Osteocyte (in vitro differentiated cells): Measurements from ENCODE around the gene ANKH. TPM values are rescaled to one million over a fixed set of nuclear protein-coding genes. Genes with fewer than 3 reads are reported as not detected.

Experiments used
- DNase-seq: peaks from one replicate; pipeline ENCODE4 v3.0.0; 2021; ENCODE audit warnings: mixed read lengths; ENCODE audit not compliant: unreplicated experiment; ENCODE audit errors: extremely low spot score
- H3K27ac Mint-ChIP-seq: one replicate; pipeline ENCODE4 v1.8.0; 2021; ENCODE audit warnings: mild to moderate bottlenecking, mixed read lengths; ENCODE audit not compliant: unreplicated experiment
- H3K27me3 Mint-ChIP-seq: one replicate; pipeline ENCODE4 v1.8.0; 2021; ENCODE audit warnings: mixed read lengths; ENCODE audit not compliant: unreplicated experiment
- H3K36me3 Mint-ChIP-seq: one replicate; pipeline ENCODE4 v1.8.0; 2021; ENCODE audit warnings: mixed read lengths; ENCODE audit not compliant: unreplicated experiment
- H3K4me1 Mint-ChIP-seq: one replicate; pipeline ENCODE4 v1.8.0; 2021; ENCODE audit warnings: mixed read lengths; ENCODE audit not compliant: unreplicated experiment
- H3K4me3 Mint-ChIP-seq: one replicate; pipeline ENCODE4 v1.8.0; 2021; ENCODE audit warnings: mild to moderate bottlenecking, moderate library complexity, mixed read lengths; ENCODE audit not compliant: unreplicated experiment
- H3K9me3 Mint-ChIP-seq: one replicate; pipeline ENCODE4 v1.8.0; 2021; ENCODE audit warnings: mixed read lengths; ENCODE audit not compliant: unreplicated experiment
- total RNA-seq: library from RNA; stranded (reverse); gene quantifications from 2 replicates; pipeline ENCODE4 v1.2.1, GENCODE V29; 2021
- TF ChIP-seq, protein P1 (sequence below): fragments of 200-600 bp; sonication (generic); IDR thresholded peaks from 2 replicates; pipeline ENCODE4 v1.5.0; 2021; ENCODE audit warnings: antibody characterized with exemption, mild to moderate bottlenecking, moderate library complexity

Gene ANKH
- total RNA-seq, 1 donor from 2014 or later, result 50.8 TPM

DNA sequence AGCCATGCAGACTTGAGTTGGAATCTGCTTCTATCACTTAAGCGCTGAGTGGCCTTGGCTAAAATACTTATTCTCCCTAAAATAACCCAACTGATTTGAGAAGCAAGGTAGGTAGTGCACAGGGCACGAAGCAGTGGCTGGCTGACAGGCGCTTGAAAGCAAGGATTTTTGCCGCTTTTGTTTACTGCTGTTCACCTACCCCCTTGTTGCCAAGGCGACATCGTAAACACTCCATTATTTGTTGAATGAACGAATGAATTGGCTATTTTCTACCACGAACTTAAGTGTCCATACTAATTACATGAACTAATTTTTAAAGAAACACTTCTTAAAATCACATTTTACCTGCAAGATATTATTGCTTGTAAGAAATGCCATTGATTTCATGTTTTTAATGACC lies 98.0 kb downstream of the ANKH start:
- TF ChIP-seq, protein P1, sequence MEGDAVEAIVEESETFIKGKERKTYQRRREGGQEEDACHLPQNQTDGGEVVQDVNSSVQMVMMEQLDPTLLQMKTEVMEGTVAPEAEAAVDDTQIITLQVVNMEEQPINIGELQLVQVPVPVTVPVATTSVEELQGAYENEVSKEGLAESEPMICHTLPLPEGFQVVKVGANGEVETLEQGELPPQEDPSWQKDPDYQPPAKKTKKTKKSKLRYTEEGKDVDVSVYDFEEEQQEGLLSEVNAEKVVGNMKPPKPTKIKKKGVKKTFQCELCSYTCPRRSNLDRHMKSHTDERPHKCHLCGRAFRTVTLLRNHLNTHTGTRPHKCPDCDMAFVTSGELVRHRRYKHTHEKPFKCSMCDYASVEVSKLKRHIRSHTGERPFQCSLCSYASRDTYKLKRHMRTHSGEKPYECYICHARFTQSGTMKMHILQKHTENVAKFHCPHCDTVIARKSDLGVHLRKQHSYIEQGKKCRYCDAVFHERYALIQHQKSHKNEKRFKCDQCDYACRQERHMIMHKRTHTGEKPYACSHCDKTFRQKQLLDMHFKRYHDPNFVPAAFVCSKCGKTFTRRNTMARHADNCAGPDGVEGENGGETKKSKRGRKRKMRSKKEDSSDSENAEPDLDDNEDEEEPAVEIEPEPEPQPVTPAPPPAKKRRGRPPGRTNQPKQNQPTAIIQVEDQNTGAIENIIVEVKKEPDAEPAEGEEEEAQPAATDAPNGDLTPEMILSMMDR, result no peak
- no peak overlapping the region for H3K4me3 Mint-ChIP-seq
- H3K4me1 Mint-ChIP-seq, result peaks cover 9% of the 10 kb centered on the region
- H3K27me3 Mint-ChIP-seq, result no peaks in the 10 kb centered on the region
- DNase-seq, result no peak
- H3K36me3 Mint-ChIP-seq, result no peaks in the 10 kb centered on the region
- no peak overlapping the region for H3K27ac Mint-ChIP-seq
- H3K9me3 Mint-ChIP-seq, result no peaks in the 10 kb centered on the region

- no peaks in the 10 kb centered on the region for H3K36me3 Mint-ChIP-seq
- TF ChIP-seq, protein P1, result no peak
- H3K4me3 Mint-ChIP-seq, result no peak overlapping the region
- no peak for DNase-seq
- H3K4me1 Mint-ChIP-seq, result peaks cover 9% of the 10 kb centered on the region
- no peaks in the 10 kb centered on the region for H3K9me3 Mint-ChIP-seq
- H3K27me3 Mint-ChIP-seq, result no peaks in the 10 kb centered on the region
- H3K27ac Mint-ChIP-seq, result no peak overlapping the region
Observed at GRCh38 chr5:14771972-14772371, 99.6 kb downstream of the ANKH start.

GRCh38 chr5:14771189-14771588 lies 100.4 kb downstream of the ANKH start:
- Mint-ChIP-seq H3K4me3 (no peak overlapping the region), H3K27ac (no peak overlapping the region), H3K9me3 (no peaks in the 10 kb centered on the region)

GRCh38 chr5:14768508-14769365 lies 102.8 kb downstream of the ANKH start:
- DNase-seq, result no peak
- H3K36me3 Mint-ChIP-seq, result no peaks in the 10 kb centered on the region
- no peaks in the 10 kb centered on the region for H3K9me3 Mint-ChIP-seq
- TF ChIP-seq, protein P1, result no peak
- no peaks in the 10 kb centered on the region for H3K27me3 Mint-ChIP-seq
- no peak overlapping the region for H3K4me3 Mint-ChIP-seq
- H3K27ac Mint-ChIP-seq, result no peak overlapping the region
- no peaks in the 10 kb centered on the region for H3K4me1 Mint-ChIP-seq

More at GRCh38 chr5:14771189-14771588, 100.4 kb downstream of the ANKH start:
- no peaks in the 10 kb centered on the region for H3K36me3 Mint-ChIP-seq
- no peaks in the 10 kb centered on the region for H3K27me3 Mint-ChIP-seq
- no peak for DNase-seq
- peaks cover 8% of the 10 kb centered on the region for H3K4me1 Mint-ChIP-seq
- TF ChIP-seq, protein P1, result no peak

DNA sequence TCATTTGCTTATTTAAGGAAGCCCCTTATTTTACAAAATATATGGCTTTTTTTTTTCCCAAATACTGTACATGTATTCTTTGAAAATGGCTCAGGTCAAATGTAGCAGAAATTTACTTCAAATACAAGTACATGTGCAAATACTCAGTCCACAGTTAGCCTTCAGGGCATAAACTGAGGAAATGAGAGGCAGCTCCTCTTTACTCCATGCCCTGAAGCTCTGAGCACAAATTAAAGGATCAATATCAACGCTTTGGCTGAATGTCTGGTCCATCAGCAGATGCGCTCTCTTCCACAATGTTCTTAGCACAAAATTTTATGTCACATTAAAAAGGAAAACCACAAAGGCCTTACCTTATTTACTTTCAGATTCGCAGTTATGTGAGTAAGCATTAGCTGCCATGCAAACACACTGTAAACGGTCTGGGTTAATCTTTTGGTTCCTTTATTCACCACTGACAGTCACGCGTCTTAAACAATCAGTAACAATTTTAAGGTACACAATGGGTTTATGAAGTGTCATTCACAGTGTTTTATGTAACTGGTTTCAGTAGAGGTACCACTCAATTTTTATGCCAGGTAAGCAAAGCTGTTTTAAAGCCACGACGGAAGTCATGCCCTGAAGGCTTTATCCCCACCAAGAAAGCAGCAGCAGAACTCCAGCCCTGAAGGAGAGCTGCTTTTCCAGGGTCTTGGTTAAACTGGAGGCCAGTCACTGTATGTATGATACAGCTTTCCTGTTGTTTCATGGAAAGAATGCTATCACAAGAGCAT lies 103.7 kb downstream of the ANKH start:
- H3K4me1 Mint-ChIP-seq, result no peaks in the 10 kb centered on the region

More for the DNA sequence above, 103.7 kb downstream of the ANKH start:
- Mint-ChIP-seq H3K4me3 (no peak overlapping the region), H3K36me3 (no peaks in the 10 kb centered on the region), H3K9me3 (no peaks in the 10 kb centered on the region), H3K27ac (no peak overlapping the region), H3K27me3 (no peaks in the 10 kb centered on the region)
- DNase-seq, result no peak
- TF ChIP-seq, protein P1, result no peak
